OCI-LY1 (cell line): ENCODE data around the gene COL6A2.
"Not testable (repeated sequence)": the region's sequence is repeated elsewhere in the genome, so short reads cannot be mapped to it uniquely, and the experiment has no call there.

ENCODE experiments used
- CTCF ChIP-seq: fragments of 200-600 bp; sonication (generic), shearing (Covaris generic); IDR thresholded peaks from 2 replicates; pipeline ENCODE4 v1.5.1; 2017; ENCODE audit warnings: mild to moderate bottlenecking, antibody characterized with exemption, low read length, moderate library complexity, mixed read lengths
- EZH2 ChIP-seq: fragments of 200-600 bp; sonication (generic), shearing (Covaris generic); IDR thresholded peaks from 2 replicates; pipeline ENCODE4 v1.8.0; 2017; ENCODE audit warnings: borderline replicate concordance, mixed run types, mild to moderate bottlenecking, antibody characterized with exemption, low read length, moderate library complexity, mixed read lengths

GRCh38 chr21:46059711-46060455 lies 38.0 kb upstream of the COL6A2 start:
- TF ChIP-seq CTCF, EZH2: not testable (repeated sequence)
